CD14-positive monocyte (primary cell): Measurements from ENCODE around the gene BOLA3. TPM values are rescaled to one million over a fixed set of nuclear protein-coding genes. Genes with fewer than 3 reads are reported as not detected.
A peak's percentile ranks its signal among the peaks of the same experiment; 100 is the strongest.

ENCODE experiments used
- DNase-seq, 3 donors: peaks; one replicate each; pipeline ENCODE4 v3.0.0-alpha.2; 2011 to 2022
- H2AFZ ChIP-seq: 2 replicates; pipeline ENCODE4 v1.6.0; 2012; ENCODE audit warnings: mild to moderate bottlenecking, low read depth, low read length, inconsistent platforms; ENCODE audit not compliant: insufficient read depth, poor library complexity, severe bottlenecking
- H3K27ac ChIP-seq, 2 donors: 1 replicate in 1 of 2; 2 replicates in 1 of 2; pipeline ENCODE4 v1.5.1; 2012 to 2013; ENCODE audit warnings: low read length in 2 of 2, control low read depth in 1 of 2, inconsistent platforms in 1 of 2, low read depth in 1 of 2, mild to moderate bottlenecking in 1 of 2
- H3K27me3 ChIP-seq, 2 donors: one replicate each; pipeline versions ENCODE4 v1.6.0 to v1.6.1; 2011 to 2013; ENCODE audit warnings: low read length in 2 of 2; ENCODE audit not compliant: control insufficient read depth in 2 of 2, insufficient read depth in 2 of 2
- H3K36me3 ChIP-seq, 2 donors: replicated peaks in 1 of 2; 1 replicate in 1 of 2; 2 replicates in 1 of 2; pipeline versions ENCODE4 v1.5.1 to v1.6.1; 2012 to 2013; ENCODE audit warnings: low read length in 2 of 2, control low read depth in 1 of 2, inconsistent platforms in 1 of 2, mild to moderate bottlenecking in 1 of 2; ENCODE audit not compliant: insufficient read depth in 2 of 2, control insufficient read depth in 1 of 2
- H3K4me1 ChIP-seq, 2 donors: 1 replicate in 1 of 2; 2 replicates in 1 of 2; pipeline versions ENCODE4 v1.5.1 to v1.6.1; 2012 to 2013; ENCODE audit warnings: low read length in 2 of 2, control low read depth in 1 of 2, inconsistent platforms in 1 of 2, mild to moderate bottlenecking in 1 of 2, moderate library complexity in 1 of 2; ENCODE audit not compliant: insufficient read depth in 2 of 2, control insufficient read depth in 1 of 2
- H3K4me2 ChIP-seq: replicated peaks from 2 replicates; pipeline ENCODE3; 2012; ENCODE audit warnings: low read length, moderate library complexity, mild to moderate bottlenecking; ENCODE audit not compliant: poor library complexity, severe bottlenecking; ENCODE audit errors: extremely low read depth
- H3K4me3 ChIP-seq, 3 experiments: fragments of 200-600 bp in 1 of 3; sonication (generic) in 1 of 3; replicated peaks in 1 of 3; 1 replicate in 2 of 3; 2 replicates in 1 of 3; pipeline ENCODE4 v1.5.1; 2011 to 2013; ENCODE audit warnings: low read length in 3 of 3, mild to moderate bottlenecking in 3 of 3, control low read depth in 2 of 3, low read depth in 2 of 3, inconsistent platforms in 1 of 3, moderate library complexity in 1 of 3
- H3K79me2 ChIP-seq: 2 replicates; pipeline ENCODE4 v1.6.0; 2012; ENCODE audit warnings: mild to moderate bottlenecking, control low read depth, inconsistent platforms, low read length, moderate library complexity; ENCODE audit not compliant: insufficient read depth
- H3K9ac ChIP-seq: 2 replicates; pipeline ENCODE4 v1.6.0; 2017; ENCODE audit warnings: low read length, mild to moderate bottlenecking; ENCODE audit not compliant: insufficient read depth, poor library complexity, severe bottlenecking
- H3K9me3 ChIP-seq, 2 donors: replicated peaks in 1 of 2; 1 replicate in 1 of 2; 2 replicates in 1 of 2; pipeline versions ENCODE4 v1.5.1 to v1.6.1; 2012 to 2013; ENCODE audit warnings: low read length in 2 of 2, control low read depth in 1 of 2; ENCODE audit not compliant: control insufficient read depth in 1 of 2, insufficient read depth in 1 of 2
- H4K20me1 ChIP-seq: 2 replicates; pipeline ENCODE4 v1.6.0; 2012; ENCODE audit warnings: mild to moderate bottlenecking, low read length, control low read depth, moderate library complexity; ENCODE audit not compliant: insufficient read depth
- H3K27ac Mint-ChIP-seq, 7 donors: one replicate each; pipeline ENCODE4 v1.8.0; 2020; ENCODE audit warnings: mild to moderate bottlenecking in 7 of 7, mixed read lengths in 7 of 7, moderate library complexity in 6 of 7, inconsistent platforms in 2 of 7
- H3K27me3 Mint-ChIP-seq, 3 donors: one replicate each; pipeline ENCODE4 v1.8.0; 2021 to 2022; ENCODE audit warnings: low read depth in 3 of 3, mild to moderate bottlenecking in 3 of 3, mixed read lengths in 3 of 3, moderate library complexity in 3 of 3, inconsistent platforms in 1 of 3
- H3K36me3 Mint-ChIP-seq, 2 donors: one replicate each; pipeline ENCODE4 v1.8.0; 2020; ENCODE audit warnings: mixed read lengths in 2 of 2, inconsistent platforms in 1 of 2, mild to moderate bottlenecking in 1 of 2
- H3K4me1 Mint-ChIP-seq: one replicate; pipeline ENCODE4 v1.8.0; 2020; ENCODE audit warnings: mild to moderate bottlenecking, mixed read lengths
- H3K4me3 Mint-ChIP-seq, 2 donors: one replicate each; pipeline ENCODE4 v1.8.0; 2020; ENCODE audit warnings: mild to moderate bottlenecking in 2 of 2, mixed read lengths in 2 of 2, moderate library complexity in 1 of 2
- H3K9me3 Mint-ChIP-seq, 7 donors: one replicate each; pipeline ENCODE4 v1.8.0; 2020 to 2022; ENCODE audit warnings: mixed read lengths in 7 of 7, mild to moderate bottlenecking in 6 of 7, moderate library complexity in 6 of 7, inconsistent platforms in 2 of 7
- WGBS: methylation state at CpG from one replicate; pipeline ENCODE4 v1.1.5; 2013; ENCODE audit warnings: missing lambda C conversion rate; ENCODE audit not compliant: insufficient coverage; 5-methylcytosine and 5-hydroxymethylcytosine counted together
- intact Hi-C, 2 donors: fragments of 100-400 bp; cut with micrococcal nuclease; formaldehyde crosslinking; loops; one replicate each; pipeline versions ENCODE4 v1.15.0 to v1.15.1; 2023
- polyA plus RNA-seq, 3 donors: library from polyadenylated mRNA; depleted of rRNA in 1 of 3; unstranded in 2 of 3; stranded (reverse) in 1 of 3; fragments of 300-500 nt in 2 of 3; fragments of >200 nt in 1 of 3; fragmentation: Illumina TruSeq in 2 of 3; gene quantifications; 1 replicate in 2 of 3; 2 replicates in 1 of 3; pipeline ENCODE4 v1.2.3, GENCODE V29; 2012 to 2021
- TF ChIP-seq, protein P1 (sequence below): fragments of 200-600 bp; IDR thresholded peaks from one replicate; pipeline ENCODE4 v1.8.0; 2022; ENCODE audit warnings: antibody characterized with exemption, mild to moderate bottlenecking

Gene BOLA3
- polyA plus RNA-seq, 3 donors: 3.9 to 8.0 (median 7.7) TPM

DNA sequence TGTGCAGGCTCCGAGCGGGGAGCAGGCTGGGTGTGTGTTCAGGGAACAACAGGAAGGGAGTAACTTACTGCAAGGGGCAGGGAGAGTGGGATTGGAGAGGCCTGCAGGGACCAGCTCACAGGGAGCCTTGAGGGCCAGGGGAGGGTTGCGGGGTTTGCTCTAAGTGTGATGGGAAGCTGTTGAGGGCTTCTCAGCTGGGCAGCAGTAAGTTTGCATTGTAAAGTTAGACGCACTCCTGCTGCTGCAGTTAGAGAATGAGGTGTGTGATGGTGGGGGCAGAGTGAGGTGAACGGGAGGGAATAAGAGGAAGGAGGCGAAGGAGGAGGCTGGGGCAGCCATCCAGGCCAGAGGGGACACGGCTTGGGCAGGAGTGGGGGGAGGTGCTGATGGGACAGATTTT lies 53.4 kb downstream of the BOLA3 start:
- no peaks in the 10 kb centered on the region for H3K79me2 ChIP-seq
- no peak overlapping the region for H3K4me3 ChIP-seq
- H3K27ac ChIP-seq: peak overlapping the region in 1 of 2 donors; percentile 7
- no peak for DNase-seq
- WGBS: 93% methylated on average over 6 of the region's 7 CpGs
- Mint-ChIP-seq H3K27ac (peak overlapping the region in 3 of 7 donors; percentile 1 to 62 (median 18)), H3K4me1 (no peaks in the 10 kb centered on the region), H3K4me3 (no peak overlapping the region), H3K27me3 (peaks cover 0 to 2% (median 0%) of the 10 kb centered on the region in 3 donors), H3K36me3 (peaks cover 85 to 98% of the 10 kb centered on the region in 2 donors), H3K9me3 (no peaks in the 10 kb centered on the region)
- peaks cover 98% of the 10 kb centered on the region for H4K20me1 ChIP-seq
- H3K27me3 ChIP-seq: no peaks in the 10 kb centered on the region
- H3K9me3 ChIP-seq: no peaks in the 10 kb centered on the region
- H3K9ac ChIP-seq: no peak overlapping the region
- TF ChIP-seq, protein P1, sequence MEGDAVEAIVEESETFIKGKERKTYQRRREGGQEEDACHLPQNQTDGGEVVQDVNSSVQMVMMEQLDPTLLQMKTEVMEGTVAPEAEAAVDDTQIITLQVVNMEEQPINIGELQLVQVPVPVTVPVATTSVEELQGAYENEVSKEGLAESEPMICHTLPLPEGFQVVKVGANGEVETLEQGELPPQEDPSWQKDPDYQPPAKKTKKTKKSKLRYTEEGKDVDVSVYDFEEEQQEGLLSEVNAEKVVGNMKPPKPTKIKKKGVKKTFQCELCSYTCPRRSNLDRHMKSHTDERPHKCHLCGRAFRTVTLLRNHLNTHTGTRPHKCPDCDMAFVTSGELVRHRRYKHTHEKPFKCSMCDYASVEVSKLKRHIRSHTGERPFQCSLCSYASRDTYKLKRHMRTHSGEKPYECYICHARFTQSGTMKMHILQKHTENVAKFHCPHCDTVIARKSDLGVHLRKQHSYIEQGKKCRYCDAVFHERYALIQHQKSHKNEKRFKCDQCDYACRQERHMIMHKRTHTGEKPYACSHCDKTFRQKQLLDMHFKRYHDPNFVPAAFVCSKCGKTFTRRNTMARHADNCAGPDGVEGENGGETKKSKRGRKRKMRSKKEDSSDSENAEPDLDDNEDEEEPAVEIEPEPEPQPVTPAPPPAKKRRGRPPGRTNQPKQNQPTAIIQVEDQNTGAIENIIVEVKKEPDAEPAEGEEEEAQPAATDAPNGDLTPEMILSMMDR: no peak
- intact Hi-C loops: no loop called here
- no peak overlapping the region for H3K4me2 ChIP-seq
- H2AFZ ChIP-seq: no peak overlapping the region
- H3K36me3 ChIP-seq: peaks cover 92 to 100% of the 10 kb centered on the region in 2 donors
- H3K4me1 ChIP-seq: no peaks in the 10 kb centered on the region

DNA sequence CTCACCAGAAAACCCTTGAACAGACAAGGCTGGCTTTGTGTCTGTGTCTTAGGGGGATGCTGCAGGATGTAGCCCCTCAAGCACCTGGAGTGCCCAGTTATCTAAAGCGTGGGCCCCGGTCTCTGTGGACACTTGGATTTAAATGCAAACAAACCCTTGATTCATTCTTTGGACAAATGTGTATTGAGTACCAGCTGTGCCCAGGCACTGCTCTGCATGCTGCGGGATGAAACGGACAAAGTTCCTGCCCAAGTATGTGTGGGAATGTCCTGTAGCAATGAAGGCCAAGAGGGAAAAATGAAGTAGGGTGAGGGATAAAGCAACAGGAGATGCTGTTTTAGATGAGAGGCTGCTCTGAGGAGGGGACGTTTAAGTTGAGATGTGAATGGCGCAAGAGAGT lies 53.9 kb downstream of the BOLA3 start:
- Histone ChIP-seq H2AFZ (no peak overlapping the region), H3K9ac (no peak overlapping the region), H3K79me2 (no peaks in the 10 kb centered on the region), H4K20me1 (peaks cover 98% of the 10 kb centered on the region), H3K4me2 (no peak overlapping the region), H3K36me3 (peaks cover 92 to 100% of the 10 kb centered on the region in 2 donors), H3K4me1 (no peaks in the 10 kb centered on the region), H3K4me3 (no peak overlapping the region), H3K27ac (peak overlapping the region in 1 of 2 donors; percentile 7), H3K9me3 (no peaks in the 10 kb centered on the region), H3K27me3 (no peaks in the 10 kb centered on the region)
- Mint-ChIP-seq H3K9me3 (no peaks in the 10 kb centered on the region), H3K27me3 (peaks cover 0 to 2% (median 0%) of the 10 kb centered on the region in 3 donors), H3K4me3 (no peak overlapping the region), H3K4me1 (no peaks in the 10 kb centered on the region), H3K36me3 (peaks cover 84 to 98% of the 10 kb centered on the region in 2 donors), H3K27ac (peak overlapping the region in 1 of 7 donors; percentile 62)
- 94% methylated on average over 5 of the region's 6 CpGs for WGBS
- TF ChIP-seq, protein P1: no peak
- intact Hi-C loops: no loop called here
- no peak for DNase-seq
